Heart right ventricle (tissue), 16 donors: Measurements from ENCODE around the gene AHR. TPM values are rescaled to one million over a fixed set of nuclear protein-coding genes. Genes with fewer than 3 reads are reported as not detected.

ENCODE experiments used
- ATAC-seq, 8 donors: fragments of 200-7000 bp; cut with Tn5 transposase; one replicate each; pipeline ENCODE4 v1.9.1; 2020; ENCODE audit warnings: mild to moderate bottlenecking in 8 of 8, moderate library complexity in 8 of 8, moderate number of reproducible peaks in 1 of 8
- DNase-seq, 2 donors: peaks; one replicate each; pipeline ENCODE4 v3.0.0-alpha.2; 2020
- H3K27ac ChIP-seq, 10 donors: fragments of 200-600 bp; sonication (generic) in 2 of 10; one replicate each; pipeline versions ENCODE4 v1.5.0 to v1.8.0; 2020 to 2022; ENCODE audit warnings: mild to moderate bottlenecking in 3 of 10
- H3K27me3 ChIP-seq, 7 donors: fragments of 200-600 bp; one replicate each; pipeline ENCODE4 v1.8.0; 2021 to 2022; ENCODE audit warnings: mild to moderate bottlenecking in 2 of 7
- H3K36me3 ChIP-seq, 9 donors: fragments of 200-600 bp; sonication (generic) in 1 of 9; one replicate each; pipeline versions ENCODE4 v1.5.0 to v1.8.0; 2020 to 2022; ENCODE audit warnings: mild to moderate bottlenecking in 2 of 9
- H3K4me1 ChIP-seq, 9 donors: fragments of 200-600 bp; sonication (generic) in 1 of 9; one replicate each; pipeline versions ENCODE4 v1.5.0 to v1.8.0; 2020 to 2022; ENCODE audit warnings: mild to moderate bottlenecking in 4 of 9
- H3K4me3 ChIP-seq, 10 donors: fragments of 200-600 bp; sonication (generic) in 2 of 10; one replicate each; pipeline versions ENCODE4 v1.5.0 to v1.8.0; 2020 to 2022; ENCODE audit warnings: mild to moderate bottlenecking in 7 of 10, moderate library complexity in 2 of 10
- H3K9me3 ChIP-seq, 11 donors: fragments of 200-600 bp in 10 of 11; sonication (generic) in 2 of 11; one replicate each; pipeline versions ENCODE4 v1.5.0 to v1.8.0; 2013 to 2022; ENCODE audit warnings: mild to moderate bottlenecking in 2 of 11, control low read depth in 1 of 11, moderate library complexity in 1 of 11
- CTCF ChIP-seq, 9 donors: fragments of 200-600 bp; sonication (generic) in 2 of 9; IDR thresholded peaks; one replicate each; pipeline versions ENCODE4 v1.5.0 to v1.8.0; 2021 to 2022; ENCODE audit warnings: antibody characterized with exemption in 9 of 9, mild to moderate bottlenecking in 5 of 9, moderate library complexity in 1 of 9
- WGBS, 2 donors: extraction: QIAGEN DNeasy Blood & Tissue Kit; methylation state at CpG; one replicate each; pipeline ENCODE4 v1.1.7; 2013; ENCODE audit warnings: inconsistent platforms in 1 of 2; 5-methylcytosine and 5-hydroxymethylcytosine counted together
- intact Hi-C, 10 donors: fragments of 100-400 bp; cut with DNase I; formaldehyde crosslinking; loops; one replicate each; pipeline versions ENCODE4 v1.11.1 to v1.14.2; 2022
- polyA plus RNA-seq, 2 donors: library from polyadenylated mRNA; stranded (reverse); fragments of 200-250 nt; gene quantifications; one replicate each; pipeline ENCODE4 v1.2.3, GENCODE V29; 2013
- total RNA-seq, 10 donors: library from RNA; stranded (reverse); fragmentation: NEBNext Ultra II Directional in 3 of 10; extraction: Animal tissue kit (Norgen Biotek cat#: 25700) in 3 of 10; gene quantifications; one replicate each; pipeline versions ENCODE4 v1.2.1 to v1.2.4, GENCODE V29; 2021 to 2023
- donor health status: Arrhythmogenic right ventricular cardiomyopathy.
- donor health status: ischemic (EF 13 %, LVEDD 7.1; RV severe dilation, severe dysfunction).
- donor health status: healthy with polysubstance abuse.
- donor health status: DM: no; HTN: yes; CAD: no.
- donor health status: DM: no; HTN: no; CAD: no.
- donor health status: ischemic (EF 25% LVEDD 6.9; RV normal size, moderate dysfunction).
- donor health status: ischemic (EF 25% LVEDD 5.7; RV mildly dilated, moderate dysfunction).
- donor health status: healthy.
- donor health status: DM: yes; HTN: yes; CAD: no.
- donor health status: Ischemic cardiomyopathy.
- donor health status: ischemic (EF 35%, LVEDD 5.7; RV mildly dilated, moderate dysfunction).
- donor health status: nonischemic (EF 11% LVEDD 7.7; RV severe dilation, severe dysfunction).
- donor health status: DM: yes; HTN: yes; CAD: no.
- donor health status: PGD.
- donor health status: ischemic (EF 29% LVEDD 5.4; RV normal size, mild dysfunction).
- donor health status: nonischemic (EF 23%, LVEDD 6.1; RV moderate dilation, normal function).

Gene AHR
- total and polyA plus RNA-seq, 12 donors, result 5.3 to 52.8 (median 33.0) TPM

- ATAC-seq (peak in 4 of 8 donors; percentile 15 to 49 (median 43)), DNase-seq (no peak)
- H3K36me3 ChIP-seq, result peaks cover 0 to 3% (median 0%) of the 10 kb centered on the region in 9 donors
- no peaks in the 10 kb centered on the region for H3K27me3 ChIP-seq
- no peak for TF ChIP-seq CTCF (IDR thresholded peaks at IDR 0.05)
- H3K9me3 ChIP-seq, result no peaks in the 10 kb centered on the region
- peak overlapping the region in 7 of 10 donors; percentile 17 to 95 (median 53) for H3K27ac ChIP-seq
- peaks cover 9 to 93% (median 79%) of the 10 kb centered on the region in 9 donors for H3K4me1 ChIP-seq
- intact Hi-C loops, result loop anchor here in 8 of 10 donors (5.0 to 10.0 kb wide), 7 partner anchors 220 to 378 kb away; no protein-coding TSS in a partner anchor
- H3K4me3 ChIP-seq, result peak overlapping the region in 4 of 10 donors; percentile 1 to 23 (median 8)
Measured at GRCh38 chr7:17304926-17305325, 6.5 kb downstream of the AHR start.

- Histone ChIP-seq H3K9me3 (no peaks in the 10 kb centered on the region), H3K27ac (peak overlapping the region in 6 of 10 donors; percentile 21 to 95 (median 58)), H3K4me3 (no peak overlapping the region), H3K27me3 (no peaks in the 10 kb centered on the region), H3K4me1 (peaks cover 9 to 96% (median 79%) of the 10 kb centered on the region in 9 donors), H3K36me3 (peaks cover 0 to 10% (median under 1%) of the 10 kb centered on the region in 9 donors)
- no peak for DNase-seq
- peak in 2 of 8 donors; percentile 17 to 45 for ATAC-seq
- TF ChIP-seq CTCF (IDR thresholded peaks at IDR 0.05), result no peak
- intact Hi-C loops, result loop anchor here in 6 of 10 donors (10.0 kb wide), 4 partner anchors 219 to 339 kb away; no protein-coding TSS in a partner anchor
- WGBS, 2 donors, result 84 to 88% methylated on average over 6 of the region's 6 CpGs
Measured at GRCh38 chr7:17305387-17306171, 7.1 kb downstream of the AHR start.

GRCh38 chr7:17307000-17307399 is 8.5 kb downstream of the AHR start:
- Histone ChIP-seq H3K4me3 (peak overlapping the region in 2 of 10 donors; percentile 3 to 8), H3K27me3 (no peaks in the 10 kb centered on the region), H3K27ac (peak overlapping the region in 9 of 10 donors; percentile 6 to 95 (median 63)), H3K4me1 (peaks cover 9 to 95% (median 70%) of the 10 kb centered on the region in 9 donors), H3K9me3 (no peaks in the 10 kb centered on the region), H3K36me3 (peaks cover 0 to 24% (median 4%) of the 10 kb centered on the region in 9 donors)
- intact Hi-C loops, result loop anchor here in 6 of 10 donors (10.0 kb wide), 4 partner anchors 218 to 338 kb away; no protein-coding TSS in a partner anchor
- TF ChIP-seq CTCF (IDR thresholded peaks at IDR 0.05), result no peak
- DNase-seq (peak in 1 of 2 donors; percentile 29), ATAC-seq (peak; percentile 65 to 87 (median 84))
- 0 to 4% methylated on average over 1 of the region's 1 CpG for WGBS, 2 donors

- ATAC-seq, result peak in 3 of 8 donors; percentile 22 to 35 (median 29)
- H3K4me1 ChIP-seq, result peaks cover 9 to 95% (median 70%) of the 10 kb centered on the region in 9 donors
- H3K4me3 ChIP-seq, result peak overlapping the region in 3 of 10 donors; percentile 3 to 12 (median 8)
- intact Hi-C loops, result loop anchor here in 6 of 10 donors (10.0 kb wide), 4 partner anchors 217 to 337 kb away; no protein-coding TSS in a partner anchor
- no peak for DNase-seq
- TF ChIP-seq CTCF (IDR thresholded peaks at IDR 0.05), result no peak
- 49 to 58% methylated on average over 5 of the region's 5 CpGs for WGBS, 2 donors
- H3K9me3 ChIP-seq, result no peaks in the 10 kb centered on the region
- peak overlapping the region; percentile 0 to 95 (median 58) for H3K27ac ChIP-seq
- peaks cover 0 to 30% (median 4%) of the 10 kb centered on the region in 9 donors for H3K36me3 ChIP-seq
- no peaks in the 10 kb centered on the region for H3K27me3 ChIP-seq
Measured at GRCh38 chr7:17307558-17307957, 9.1 kb downstream of the AHR start.
